ENCODE measurements around the gene PLEK.

Gene PLEK

GRCh38 chr2:68363721-68364120 lies 1.4 kb upstream of the PLEK start:
- FAIRE-seq = no peak
- TF ChIP-seq, protein P1, sequence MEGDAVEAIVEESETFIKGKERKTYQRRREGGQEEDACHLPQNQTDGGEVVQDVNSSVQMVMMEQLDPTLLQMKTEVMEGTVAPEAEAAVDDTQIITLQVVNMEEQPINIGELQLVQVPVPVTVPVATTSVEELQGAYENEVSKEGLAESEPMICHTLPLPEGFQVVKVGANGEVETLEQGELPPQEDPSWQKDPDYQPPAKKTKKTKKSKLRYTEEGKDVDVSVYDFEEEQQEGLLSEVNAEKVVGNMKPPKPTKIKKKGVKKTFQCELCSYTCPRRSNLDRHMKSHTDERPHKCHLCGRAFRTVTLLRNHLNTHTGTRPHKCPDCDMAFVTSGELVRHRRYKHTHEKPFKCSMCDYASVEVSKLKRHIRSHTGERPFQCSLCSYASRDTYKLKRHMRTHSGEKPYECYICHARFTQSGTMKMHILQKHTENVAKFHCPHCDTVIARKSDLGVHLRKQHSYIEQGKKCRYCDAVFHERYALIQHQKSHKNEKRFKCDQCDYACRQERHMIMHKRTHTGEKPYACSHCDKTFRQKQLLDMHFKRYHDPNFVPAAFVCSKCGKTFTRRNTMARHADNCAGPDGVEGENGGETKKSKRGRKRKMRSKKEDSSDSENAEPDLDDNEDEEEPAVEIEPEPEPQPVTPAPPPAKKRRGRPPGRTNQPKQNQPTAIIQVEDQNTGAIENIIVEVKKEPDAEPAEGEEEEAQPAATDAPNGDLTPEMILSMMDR (IDR thresholded peaks at IDR 0.05; ENCODE audit: insufficient read depth, missing control alignments) = no peak
- no peak for DNase-seq (ENCODE audit: insufficient read length, low spot score)

GRCh38 chr2:68366083-68366560 lies 1.0 kb downstream of the PLEK start:
- FAIRE-seq (no peak), DNase-seq (ENCODE audit: insufficient read length, low spot score) (no peak)
- TF ChIP-seq, protein P1 (IDR thresholded peaks at IDR 0.05; ENCODE audit: insufficient read depth, missing control alignments) = no peak

DNA sequence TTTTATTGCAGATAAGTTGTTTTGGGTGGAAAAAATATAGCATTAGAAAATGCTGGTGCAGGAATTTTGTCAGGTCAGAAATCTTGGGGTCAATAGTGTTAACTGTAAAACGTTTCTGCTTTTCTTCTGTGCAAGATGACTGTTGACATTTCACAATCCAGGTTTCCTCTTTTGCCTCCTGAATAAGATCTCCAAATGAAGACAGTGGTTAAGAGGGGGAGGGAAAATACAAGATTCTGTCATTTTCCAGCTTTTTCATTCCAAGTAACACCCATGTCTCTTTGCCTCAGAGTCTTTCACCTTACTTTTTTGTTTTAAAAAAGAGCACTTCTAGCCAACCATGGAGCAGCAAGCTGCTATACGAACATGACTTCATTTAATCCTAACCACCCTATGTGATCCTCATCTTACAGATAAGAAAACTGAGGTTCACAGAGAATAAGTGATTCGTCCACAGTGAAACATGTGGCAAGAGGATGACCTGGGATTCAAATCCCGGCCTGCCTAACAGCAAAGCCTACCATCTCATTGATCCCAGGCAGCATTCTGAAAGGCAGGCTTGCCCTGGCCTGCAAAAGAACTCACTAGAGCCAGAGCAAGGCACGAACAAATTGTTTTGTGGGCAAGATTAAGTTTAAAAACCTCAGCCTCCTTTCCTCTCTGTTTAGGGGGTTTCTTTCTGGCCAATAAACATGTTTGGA lies 3.0 kb downstream of the PLEK start:
- no peak for DNase-seq (ENCODE audit: insufficient read length, low spot score)
- no peak for FAIRE-seq
- TF ChIP-seq, protein P1 (IDR thresholded peaks at IDR 0.05; ENCODE audit: insufficient read depth, missing control alignments) = no peak

DNA sequence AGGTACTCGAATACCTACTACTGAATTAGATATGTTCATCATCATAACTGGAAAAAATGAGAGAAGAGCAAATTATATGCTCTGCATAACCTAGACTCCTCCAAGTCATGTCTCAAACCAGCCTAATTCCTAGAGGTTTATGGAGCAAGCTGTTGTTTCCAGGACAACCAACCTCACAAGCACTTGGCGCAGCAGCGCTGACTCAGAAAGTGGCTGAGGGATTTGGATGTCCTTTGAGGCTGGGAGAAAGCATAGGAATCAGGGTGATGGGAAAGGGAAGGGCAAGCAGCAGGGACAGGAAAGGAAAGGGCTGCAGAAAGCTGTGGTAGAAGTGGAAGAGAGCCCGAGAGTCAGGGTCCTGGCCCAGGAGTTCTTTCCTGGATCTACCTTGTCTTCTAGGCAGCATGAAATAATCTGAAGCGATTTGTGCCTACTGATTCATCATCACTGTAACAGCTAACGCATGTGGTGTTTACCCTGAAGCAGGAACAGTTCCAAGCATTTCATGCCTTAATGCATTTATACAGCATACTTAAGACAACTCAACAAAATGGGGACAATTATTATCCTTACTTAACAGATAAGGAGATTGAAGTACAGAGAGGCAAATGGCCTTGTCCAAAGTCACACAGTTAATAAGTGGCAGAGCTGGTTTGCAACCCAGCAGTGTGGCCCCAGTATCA lies 3.7 kb downstream of the PLEK start:
- FAIRE-seq = no peak
- DNase-seq (ENCODE audit: insufficient read length, low spot score) = no peak
- TF ChIP-seq, protein P1 (IDR thresholded peaks at IDR 0.05; ENCODE audit: insufficient read depth, missing control alignments) = no peak

GRCh38 chr2:68369337-68369734 lies 4.3 kb downstream of the PLEK start:
- TF ChIP-seq, protein P1 (IDR thresholded peaks at IDR 0.05; ENCODE audit: insufficient read depth, missing control alignments) = no peak
- FAIRE-seq = no peak
- no peak for DNase-seq (ENCODE audit: insufficient read length, low spot score)

DNA sequence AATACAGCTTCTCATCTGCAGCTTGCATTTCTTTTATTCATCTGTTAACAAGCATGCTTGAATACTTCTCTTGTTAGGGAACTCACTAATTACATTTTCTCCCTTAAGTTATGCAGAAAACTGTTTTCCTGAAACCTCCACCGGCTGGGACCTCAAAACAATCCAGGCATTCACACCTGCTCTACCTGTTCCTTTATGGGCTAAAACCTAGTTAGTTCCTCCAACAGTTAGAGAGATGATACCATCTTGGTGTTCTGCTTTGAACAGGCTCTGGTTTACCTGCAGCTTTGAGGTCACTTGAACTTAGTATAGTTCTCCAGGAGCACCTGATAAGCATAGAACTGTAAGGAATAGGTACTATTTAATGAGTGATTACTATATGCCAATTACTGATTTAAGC lies 6.1 kb downstream of the PLEK start:
- FAIRE-seq = no peak
- no peak for DNase-seq (ENCODE audit: insufficient read length, low spot score)
- TF ChIP-seq, protein P1 (IDR thresholded peaks at IDR 0.05; ENCODE audit: insufficient read depth, missing control alignments) = no peak

GRCh38 chr2:68371581-68371980 lies 6.5 kb downstream of the PLEK start:
- no peak for FAIRE-seq
- TF ChIP-seq, protein P1 (IDR thresholded peaks at IDR 0.05; ENCODE audit: insufficient read depth, missing control alignments) = no peak
- DNase-seq (ENCODE audit: insufficient read length, low spot score) = no peak

Measured in D721Med (cell line).